Astrocyte (in vitro differentiated cells and primary cell): ENCODE results near the gene CDH8. TPM values are rescaled to one million over a fixed set of nuclear protein-coding genes. Genes with fewer than 3 reads are reported as not detected.
"Not testable (repeated sequence)": the region's sequence is repeated elsewhere in the genome, so short reads cannot be mapped to it uniquely, and the experiment has no call there.

ENCODE experiments used
- DNase-seq: peaks from one replicate; pipeline ENCODE4 v3.0.0-alpha.2; 2010; ENCODE audit warnings: low read depth
- FAIRE-seq: peaks from 2 replicates; lab custom pipeline; 2011; peaks lifted over from hg19 to GRCh38; lab: Jason Lieb, UNC
- H2AFZ ChIP-seq: 2 replicates; pipeline ENCODE4 v1.6.0; 2012; ENCODE audit warnings: low read depth, low read length, inconsistent platforms
- H3K27ac ChIP-seq: 2 replicates; pipeline ENCODE4 v1.5.1; 2011; ENCODE audit warnings: low read depth, low read length, inconsistent platforms
- H3K27me3 ChIP-seq: 2 replicates; pipeline ENCODE4 v1.6.0; 2011; ENCODE audit warnings: low read length, inconsistent platforms; ENCODE audit not compliant: insufficient read depth
- H3K36me3 ChIP-seq: 2 replicates; pipeline ENCODE4 v1.5.1; 2011; ENCODE audit warnings: low read length, inconsistent platforms; ENCODE audit not compliant: insufficient read depth
- H3K4me1 ChIP-seq: 2 replicates; pipeline ENCODE4 v1.5.1; 2011; ENCODE audit warnings: low read length, inconsistent platforms; ENCODE audit not compliant: insufficient read depth
- H3K4me2 ChIP-seq: 2 replicates; pipeline ENCODE4 v1.6.0; 2012; ENCODE audit warnings: low read length, inconsistent platforms
- H3K4me3 ChIP-seq: 2 replicates; pipeline ENCODE4 v1.5.1; 2011; ENCODE audit warnings: low read depth, mild to moderate bottlenecking, low read length, inconsistent platforms; ENCODE audit not compliant: insufficient read depth
- H3K79me2 ChIP-seq: 2 replicates; pipeline ENCODE4 v1.6.0; 2012; ENCODE audit warnings: mild to moderate bottlenecking, low read length, inconsistent platforms; ENCODE audit not compliant: insufficient read depth
- H3K9ac ChIP-seq: 2 replicates; pipeline ENCODE4 v1.6.0; 2012; ENCODE audit warnings: mild to moderate bottlenecking, low read length, inconsistent platforms
- H3K9me3 ChIP-seq: 2 replicates; pipeline ENCODE4 v1.5.1; 2012; ENCODE audit warnings: low read depth, mild to moderate bottlenecking, low read length, inconsistent platforms; ENCODE audit not compliant: insufficient read depth
- H4K20me1 ChIP-seq: 2 replicates; pipeline ENCODE4 v1.6.0; 2012; ENCODE audit warnings: low read length, inconsistent platforms; ENCODE audit not compliant: insufficient read depth
- H3K27ac Mint-ChIP-seq: one replicate; pipeline ENCODE4 v1.8.0; 2021; ENCODE audit warnings: mild to moderate bottlenecking, mixed read lengths; ENCODE audit not compliant: unreplicated experiment
- H3K27me3 Mint-ChIP-seq: one replicate; pipeline ENCODE4 v1.8.0; 2021; ENCODE audit warnings: low read depth, mixed read lengths; ENCODE audit not compliant: unreplicated experiment
- H3K36me3 Mint-ChIP-seq: one replicate; pipeline ENCODE4 v1.8.0; 2021; ENCODE audit warnings: low read depth, mixed read lengths; ENCODE audit not compliant: unreplicated experiment
- H3K4me1 Mint-ChIP-seq: one replicate; pipeline ENCODE4 v1.8.0; 2021; ENCODE audit warnings: low read depth, mixed read lengths; ENCODE audit not compliant: unreplicated experiment
- H3K4me3 Mint-ChIP-seq: one replicate; pipeline ENCODE4 v1.8.0; 2021; ENCODE audit warnings: mild to moderate bottlenecking, moderate library complexity, mixed read lengths; ENCODE audit not compliant: unreplicated experiment
- H3K9me3 Mint-ChIP-seq: one replicate; pipeline ENCODE4 v1.8.0; 2021; ENCODE audit warnings: mild to moderate bottlenecking, mixed read lengths; ENCODE audit not compliant: unreplicated experiment
- CTCF ChIP-seq: IDR thresholded peaks from 2 replicates; pipeline ENCODE4 v1.5.1; 2011; ENCODE audit warnings: low read depth, mild to moderate bottlenecking, inconsistent platforms, low read length, moderate library complexity; ENCODE audit not compliant: insufficient read depth
- EZH2 ChIP-seq: IDR thresholded peaks from 2 replicates; pipeline ENCODE4 v1.6.1; 2012; ENCODE audit warnings: mild to moderate bottlenecking, low read length, inconsistent platforms; ENCODE audit not compliant: insufficient read depth
- total RNA-seq: library from RNA; stranded (reverse); gene quantifications from 2 replicates; pipeline ENCODE4 v1.2.1, GENCODE V29; 2021

Gene CDH8
- total RNA-seq, 1 donor from 2014 or later: 17.5 TPM

- TF ChIP-seq CTCF (no peak), EZH2 (no peak)
- Histone ChIP-seq H3K4me2 (peak overlapping the region; percentile 53), H3K9me3 (no peaks in the 10 kb centered on the region), H4K20me1 (no peaks in the 10 kb centered on the region), H3K27ac (peak overlapping the region; percentile 94), H3K36me3 (no peaks in the 10 kb centered on the region), H3K4me3 (no peak overlapping the region), H3K4me1 (peaks cover 11% of the 10 kb centered on the region), H2AFZ (no peak overlapping the region), H3K9ac (peak overlapping the region; percentile 51), H3K79me2 (no peaks in the 10 kb centered on the region), H3K27me3 (no peaks in the 10 kb centered on the region)
- no peaks in the 10 kb centered on the region for H3K36me3 Mint-ChIP-seq
- DNase-seq (peak; percentile 51), FAIRE-seq (no peak)
- H3K9me3 Mint-ChIP-seq: peaks cover 4% of the 10 kb centered on the region
- peak overlapping the region; percentile 88 for H3K27ac Mint-ChIP-seq
- peaks cover 9% of the 10 kb centered on the region for H3K4me1 Mint-ChIP-seq
- no peaks in the 10 kb centered on the region for H3K27me3 Mint-ChIP-seq
- no peak overlapping the region for H3K4me3 Mint-ChIP-seq
Measured at GRCh38 chr16:61791464-61791863, 244.8 kb downstream of the CDH8 start.

GRCh38 chr16:61781855-61782254, 254.4 kb downstream of the CDH8 start:
- H3K9me3 Mint-ChIP-seq, H3K9ac ChIP-seq, H3K36me3 Mint-ChIP-seq, H3K27me3 Mint-ChIP-seq, H4K20me1 ChIP-seq, H3K36me3 ChIP-seq, H3K4me3 Mint-ChIP-seq, DNase-seq, H3K9me3 ChIP-seq, FAIRE-seq, H3K4me1 ChIP-seq, H3K4me2 ChIP-seq, H3K4me1 Mint-ChIP-seq, H2AFZ ChIP-seq, H3K27ac ChIP-seq, H3K4me3 ChIP-seq, H3K27me3 ChIP-seq, H3K27ac Mint-ChIP-seq, H3K79me2 ChIP-seq: not testable (repeated sequence)

GRCh38 chr16:61780161-61780560, 256.1 kb downstream of the CDH8 start:
- DNase-seq (no peak), FAIRE-seq (no peak)
- no peaks in the 10 kb centered on the region for H3K27me3 Mint-ChIP-seq
- H3K4me1 ChIP-seq: no peaks in the 10 kb centered on the region
- H3K27ac Mint-ChIP-seq: no peak overlapping the region
- H3K79me2 ChIP-seq: no peaks in the 10 kb centered on the region
- no peaks in the 10 kb centered on the region for H3K36me3 Mint-ChIP-seq
- H3K9me3 ChIP-seq: no peaks in the 10 kb centered on the region
- no peaks in the 10 kb centered on the region for H3K9me3 Mint-ChIP-seq
- H3K36me3 ChIP-seq: no peaks in the 10 kb centered on the region
- H3K4me3 Mint-ChIP-seq: no peak overlapping the region
- no peak overlapping the region for H3K27ac ChIP-seq
- no peak overlapping the region for H3K4me3 ChIP-seq
- no peaks in the 10 kb centered on the region for H4K20me1 ChIP-seq
- H3K27me3 ChIP-seq: no peaks in the 10 kb centered on the region
- no peak overlapping the region for H2AFZ ChIP-seq
- no peak overlapping the region for H3K4me2 ChIP-seq
- H3K4me1 Mint-ChIP-seq: no peaks in the 10 kb centered on the region
- TF ChIP-seq EZH2 (no peak), CTCF (no peak)
- no peak overlapping the region for H3K9ac ChIP-seq
